WTC11 (cell line): ENCODE results near the gene ZAR1L.

Experiments used
- TCF7 ChIP-seq: sonication (generic); formaldehyde crosslinking; IDR thresholded peaks from 2 replicates; pipeline ENCODE4 v1.8.0; 2022; ENCODE audit warnings: mild to moderate bottlenecking, low read depth, missing genetic modification reagents, moderate library complexity
- TF ChIP-seq, protein P1 (sequence below): sonication (generic); formaldehyde crosslinking; IDR thresholded peaks from 2 replicates; pipeline ENCODE4 v1.8.0; 2022; ENCODE audit warnings: mild to moderate bottlenecking, missing genetic modification reagents
- TF ChIP-seq, protein P2 (sequence below): fragments of 200-600 bp; IDR thresholded peaks from 2 replicates; pipeline ENCODE4 v1.8.0; 2022; ENCODE audit warnings: antibody characterized with exemption
- TF ChIP-seq, protein P3 (sequence below): fragments of 250-450 bp; sonication (Bioruptor Pico); conservative IDR thresholded peaks from 2 replicates; pipeline ENCODE4 v1.9.0; 2021; ENCODE audit warnings: mild to moderate bottlenecking
- TF ChIP-seq, protein P4 (sequence below): fragments of 250-450 bp; sonication (Bioruptor Pico); IDR thresholded peaks from 2 replicates; pipeline ENCODE4 v1.8.0; 2021; ENCODE audit warnings: mild to moderate bottlenecking

DNA sequence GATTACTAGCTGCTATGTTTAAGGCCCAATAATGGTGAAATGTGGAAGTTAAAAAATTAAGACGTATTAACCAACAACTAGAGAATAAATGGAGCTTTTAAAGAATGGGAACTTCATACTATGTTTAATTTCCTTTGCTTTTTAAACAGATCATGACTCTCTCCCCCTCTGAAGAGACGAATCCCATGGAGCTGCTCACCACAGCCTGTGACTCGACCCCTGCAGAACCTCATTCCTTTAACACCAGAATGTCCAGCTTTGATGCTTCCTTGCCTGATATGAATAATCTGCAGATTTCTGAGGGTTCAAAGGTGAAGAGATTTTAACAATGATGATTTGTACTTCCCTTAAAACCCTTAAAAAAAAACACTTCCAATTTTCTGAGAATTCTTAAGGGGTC lies 53.0 kb downstream of the ZAR1L start:
- TF ChIP-seq, protein P1, sequence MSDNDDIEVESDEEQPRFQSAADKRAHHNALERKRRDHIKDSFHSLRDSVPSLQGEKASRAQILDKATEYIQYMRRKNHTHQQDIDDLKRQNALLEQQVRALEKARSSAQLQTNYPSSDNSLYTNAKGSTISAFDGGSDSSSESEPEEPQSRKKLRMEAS (CRISPR knock-in tag), result no peak
- TF ChIP-seq, protein P2, sequence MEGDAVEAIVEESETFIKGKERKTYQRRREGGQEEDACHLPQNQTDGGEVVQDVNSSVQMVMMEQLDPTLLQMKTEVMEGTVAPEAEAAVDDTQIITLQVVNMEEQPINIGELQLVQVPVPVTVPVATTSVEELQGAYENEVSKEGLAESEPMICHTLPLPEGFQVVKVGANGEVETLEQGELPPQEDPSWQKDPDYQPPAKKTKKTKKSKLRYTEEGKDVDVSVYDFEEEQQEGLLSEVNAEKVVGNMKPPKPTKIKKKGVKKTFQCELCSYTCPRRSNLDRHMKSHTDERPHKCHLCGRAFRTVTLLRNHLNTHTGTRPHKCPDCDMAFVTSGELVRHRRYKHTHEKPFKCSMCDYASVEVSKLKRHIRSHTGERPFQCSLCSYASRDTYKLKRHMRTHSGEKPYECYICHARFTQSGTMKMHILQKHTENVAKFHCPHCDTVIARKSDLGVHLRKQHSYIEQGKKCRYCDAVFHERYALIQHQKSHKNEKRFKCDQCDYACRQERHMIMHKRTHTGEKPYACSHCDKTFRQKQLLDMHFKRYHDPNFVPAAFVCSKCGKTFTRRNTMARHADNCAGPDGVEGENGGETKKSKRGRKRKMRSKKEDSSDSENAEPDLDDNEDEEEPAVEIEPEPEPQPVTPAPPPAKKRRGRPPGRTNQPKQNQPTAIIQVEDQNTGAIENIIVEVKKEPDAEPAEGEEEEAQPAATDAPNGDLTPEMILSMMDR, result no peak
- TF ChIP-seq, protein P3, sequence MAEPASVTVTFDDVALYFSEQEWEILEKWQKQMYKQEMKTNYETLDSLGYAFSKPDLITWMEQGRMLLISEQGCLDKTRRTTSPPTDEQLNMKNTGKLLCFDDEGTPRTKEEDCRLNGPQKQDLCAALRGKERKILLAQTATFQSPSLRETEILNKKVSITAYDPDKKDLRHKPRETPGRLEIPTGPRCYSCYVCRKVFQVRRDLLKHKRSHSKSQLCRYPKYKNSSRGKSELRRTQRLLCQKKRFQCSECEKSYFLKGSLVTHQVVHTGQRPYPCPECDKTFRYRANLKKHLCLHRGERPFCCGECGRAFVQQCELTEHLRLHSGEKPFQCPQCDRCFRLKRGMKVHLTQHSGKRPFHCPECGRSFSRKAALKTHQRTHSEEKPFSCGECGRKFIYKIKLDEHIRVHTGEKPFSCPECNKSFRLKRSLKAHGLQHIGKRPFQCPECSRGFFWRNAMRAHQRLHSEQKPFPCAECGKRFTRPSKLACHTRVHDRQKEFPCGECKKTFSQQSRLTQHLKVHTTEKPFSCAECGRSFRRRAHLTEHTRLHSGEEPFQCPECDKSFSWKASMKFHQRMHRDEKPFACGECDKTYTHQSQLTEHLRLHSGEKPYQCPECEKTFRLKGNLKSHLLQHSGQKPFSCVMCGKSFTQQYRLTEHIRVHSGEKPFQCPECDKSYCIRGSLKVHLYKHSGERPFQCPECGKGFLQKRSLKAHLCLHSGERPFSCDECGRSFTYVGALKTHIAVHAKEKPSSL (CRISPR knock-in tag), result no peak
- TF ChIP-seq TCF7, result no peak
- TF ChIP-seq, protein P4, sequence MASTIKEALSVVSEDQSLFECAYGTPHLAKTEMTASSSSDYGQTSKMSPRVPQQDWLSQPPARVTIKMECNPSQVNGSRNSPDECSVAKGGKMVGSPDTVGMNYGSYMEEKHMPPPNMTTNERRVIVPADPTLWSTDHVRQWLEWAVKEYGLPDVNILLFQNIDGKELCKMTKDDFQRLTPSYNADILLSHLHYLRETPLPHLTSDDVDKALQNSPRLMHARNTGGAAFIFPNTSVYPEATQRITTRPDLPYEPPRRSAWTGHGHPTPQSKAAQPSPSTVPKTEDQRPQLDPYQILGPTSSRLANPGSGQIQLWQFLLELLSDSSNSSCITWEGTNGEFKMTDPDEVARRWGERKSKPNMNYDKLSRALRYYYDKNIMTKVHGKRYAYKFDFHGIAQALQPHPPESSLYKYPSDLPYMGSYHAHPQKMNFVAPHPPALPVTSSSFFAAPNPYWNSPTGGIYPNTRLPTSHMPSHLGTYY (CRISPR knock-in tag), result no peak
